Fibroblast of mammary gland (primary cell): Measurements from ENCODE around the gene CXCR6.

Source experiments
- DNase-seq: peaks from one replicate; pipeline ENCODE4 v3.0.0-alpha.2; 2010; ENCODE audit warnings: low read depth
- H3K4me3 ChIP-seq: 2 replicates; pipeline ENCODE4 v1.5.1; 2011; ENCODE audit warnings: low read depth, mild to moderate bottlenecking, low read length, moderate library complexity; ENCODE audit not compliant: control insufficient read depth
- TF ChIP-seq, protein P1 (sequence below): conservative IDR thresholded peaks from 2 replicates; pipeline ENCODE4 v1.5.1; 2011; ENCODE audit warnings: low read depth, low read length, inconsistent platforms; ENCODE audit not compliant: control insufficient read depth, insufficient read depth

Gene CXCR6

DNA sequence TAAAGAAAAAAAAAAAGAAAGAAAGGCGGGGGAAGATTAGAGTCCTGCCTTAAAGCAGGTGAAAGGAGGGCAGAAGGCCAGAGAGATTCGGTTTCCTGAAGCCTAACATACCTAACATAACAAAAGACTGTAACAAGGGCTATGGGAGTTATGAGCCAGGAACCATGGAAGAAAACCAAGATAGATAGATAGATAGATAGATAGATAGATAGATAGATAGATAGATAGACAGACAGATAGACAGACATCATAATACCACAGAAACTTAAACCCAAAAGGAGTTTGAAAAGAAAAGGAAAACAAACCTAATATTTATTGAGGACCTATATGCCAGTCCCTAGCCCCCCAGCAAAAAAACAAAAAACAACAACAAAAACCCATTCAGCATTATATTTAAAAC, 54.7 kb downstream of the CXCR6 start:
- TF ChIP-seq, protein P1, sequence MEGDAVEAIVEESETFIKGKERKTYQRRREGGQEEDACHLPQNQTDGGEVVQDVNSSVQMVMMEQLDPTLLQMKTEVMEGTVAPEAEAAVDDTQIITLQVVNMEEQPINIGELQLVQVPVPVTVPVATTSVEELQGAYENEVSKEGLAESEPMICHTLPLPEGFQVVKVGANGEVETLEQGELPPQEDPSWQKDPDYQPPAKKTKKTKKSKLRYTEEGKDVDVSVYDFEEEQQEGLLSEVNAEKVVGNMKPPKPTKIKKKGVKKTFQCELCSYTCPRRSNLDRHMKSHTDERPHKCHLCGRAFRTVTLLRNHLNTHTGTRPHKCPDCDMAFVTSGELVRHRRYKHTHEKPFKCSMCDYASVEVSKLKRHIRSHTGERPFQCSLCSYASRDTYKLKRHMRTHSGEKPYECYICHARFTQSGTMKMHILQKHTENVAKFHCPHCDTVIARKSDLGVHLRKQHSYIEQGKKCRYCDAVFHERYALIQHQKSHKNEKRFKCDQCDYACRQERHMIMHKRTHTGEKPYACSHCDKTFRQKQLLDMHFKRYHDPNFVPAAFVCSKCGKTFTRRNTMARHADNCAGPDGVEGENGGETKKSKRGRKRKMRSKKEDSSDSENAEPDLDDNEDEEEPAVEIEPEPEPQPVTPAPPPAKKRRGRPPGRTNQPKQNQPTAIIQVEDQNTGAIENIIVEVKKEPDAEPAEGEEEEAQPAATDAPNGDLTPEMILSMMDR = no peak
- DNase-seq = no peak
- H3K4me3 ChIP-seq = no peak overlapping the region
